NCI-H2227 treated with DMSO at 0.1 percent for 48 hours (cell line): ENCODE data around the gene STRIP2.
"Not testable (repeated sequence)": the region's sequence is repeated elsewhere in the genome, so short reads cannot be mapped to it uniquely, and the experiment has no call there.

Source experiments
- DNase-seq: peaks from one replicate; lab custom pipeline; 2025; lab: John Stamatoyannopoulos, UW

The STRIP2 gene

GRCh38 chr7:129421717-129422250, 12.4 kb upstream of the STRIP2 start:
- no peak for DNase-seq

GRCh38 chr7:129422727-129423126, 11.5 kb upstream of the STRIP2 start:
- DNase-seq = no peak

GRCh38 chr7:129423700-129424410, 10.4 kb upstream of the STRIP2 start:
- DNase-seq = no peak

GRCh38 chr7:129426482-129426881, 7.8 kb upstream of the STRIP2 start:
- DNase-seq = no peak

GRCh38 chr7:129427526-129428045, 6.6 kb upstream of the STRIP2 start:
- DNase-seq = no peak

GRCh38 chr7:129431911-129432643, 2.2 kb upstream of the STRIP2 start:
- no peak for DNase-seq

GRCh38 chr7:129434675-129435318, 565 bp downstream of the STRIP2 start:
- peak; percentile 55 for DNase-seq

GRCh38 chr7:129435414-129435829, 1.2 kb downstream of the STRIP2 start:
- DNase-seq = no peak

GRCh38 chr7:129436335-129436923, 2.2 kb downstream of the STRIP2 start:
- no peak for DNase-seq

- no peak for DNase-seq
These were observed 3.0 kb downstream of the STRIP2 start for GRCh38 chr7:129437190-129437589.

GRCh38 chr7:129438281-129438838, 4.1 kb downstream of the STRIP2 start:
- DNase-seq = no peak

GRCh38 chr7:129438839-129439651, 4.8 kb downstream of the STRIP2 start:
- no peak for DNase-seq

- no peak for DNase-seq
These were observed 5.9 kb downstream of the STRIP2 start for GRCh38 chr7:129439963-129440625.

GRCh38 chr7:129443612-129444011, 9.4 kb downstream of the STRIP2 start:
- DNase-seq = no peak

GRCh38 chr7:129444776-129445175, 10.5 kb downstream of the STRIP2 start:
- DNase-seq = not testable (repeated sequence)

- not testable (repeated sequence) for DNase-seq
These were observed 12.7 kb downstream of the STRIP2 start for GRCh38 chr7:129446925-129447324.

GRCh38 chr7:129447445-129447844, 13.2 kb downstream of the STRIP2 start:
- not testable (repeated sequence) for DNase-seq

GRCh38 chr7:129448608-129449007, 14.4 kb downstream of the STRIP2 start:
- not testable (repeated sequence) for DNase-seq

- DNase-seq = no peak
These were observed 16.1 kb downstream of the STRIP2 start for GRCh38 chr7:129450295-129450694.

- no peak for DNase-seq
These were observed 18.5 kb downstream of the STRIP2 start for GRCh38 chr7:129452589-129453231.
